HG03025 (cell line): ENCODE data around the gene PLP1.

Source experiments
- ATAC-seq: cut with Tn5 transposase; IDR thresholded peaks from one replicate; pipeline ENCODE4 v1.9.1; 2021; ENCODE audit warnings: mild to moderate bottlenecking, moderate library complexity; ENCODE audit not compliant: unreplicated experiment, low FRiP score

Gene PLP1

DNA sequence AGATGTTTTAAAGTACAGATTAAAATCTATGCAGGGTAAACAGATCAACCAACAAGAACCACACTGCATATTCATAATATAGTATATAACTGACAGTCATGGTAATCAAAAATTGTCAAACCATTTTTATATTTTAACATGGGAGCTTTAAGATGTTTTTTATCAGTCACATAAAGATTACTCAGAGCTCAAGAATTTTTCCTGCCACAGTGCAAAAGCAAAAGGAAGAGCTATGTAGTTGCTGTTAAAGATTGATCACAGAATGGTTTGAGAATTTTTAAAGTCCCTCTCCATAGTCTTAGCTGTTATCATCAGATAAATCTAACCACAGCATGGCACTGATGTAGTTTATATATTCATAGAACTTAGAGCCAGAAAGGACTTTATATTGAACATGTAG is 47.0 kb downstream of the PLP1 start:
- ATAC-seq: no peak

DNA sequence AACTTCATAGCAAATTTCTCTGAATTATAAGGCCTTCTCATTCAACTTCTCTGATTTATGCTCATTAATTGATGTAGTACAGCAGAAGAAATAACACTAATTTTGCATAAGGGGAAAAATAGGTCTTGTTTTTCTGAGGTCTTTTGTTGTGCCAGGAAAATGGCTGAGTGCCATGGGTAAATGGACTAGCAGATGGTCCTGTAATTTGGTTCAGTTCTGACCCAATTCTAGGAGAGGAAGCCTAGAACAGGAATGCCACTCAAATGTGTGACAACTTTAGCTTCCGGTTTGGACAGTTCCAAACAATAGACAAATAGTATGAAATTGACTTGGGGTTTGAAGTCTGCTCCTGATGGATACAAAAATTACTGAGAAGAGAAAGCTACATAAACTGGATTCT is 49.2 kb downstream of the PLP1 start:
- ATAC-seq: no peak

DNA sequence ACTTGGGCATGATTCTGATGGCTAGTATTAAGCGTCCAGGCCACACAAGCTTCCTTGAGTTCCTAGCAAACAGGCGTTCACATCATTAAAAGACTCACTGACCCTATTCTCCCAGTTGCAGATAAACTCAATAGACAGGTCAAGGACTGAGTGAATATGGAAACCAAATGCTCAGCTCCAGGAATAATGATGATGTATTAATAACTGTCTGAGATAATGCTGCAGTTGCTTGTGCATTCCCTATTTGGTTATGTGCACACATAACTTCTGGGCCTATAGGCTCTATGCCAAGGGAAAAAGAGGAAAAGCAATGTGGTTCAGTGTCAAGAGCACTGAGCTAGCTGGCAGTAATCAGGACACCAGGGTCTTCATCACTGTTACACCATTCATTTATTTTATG is 51.9 kb downstream of the PLP1 start:
- ATAC-seq: no peak

DNA sequence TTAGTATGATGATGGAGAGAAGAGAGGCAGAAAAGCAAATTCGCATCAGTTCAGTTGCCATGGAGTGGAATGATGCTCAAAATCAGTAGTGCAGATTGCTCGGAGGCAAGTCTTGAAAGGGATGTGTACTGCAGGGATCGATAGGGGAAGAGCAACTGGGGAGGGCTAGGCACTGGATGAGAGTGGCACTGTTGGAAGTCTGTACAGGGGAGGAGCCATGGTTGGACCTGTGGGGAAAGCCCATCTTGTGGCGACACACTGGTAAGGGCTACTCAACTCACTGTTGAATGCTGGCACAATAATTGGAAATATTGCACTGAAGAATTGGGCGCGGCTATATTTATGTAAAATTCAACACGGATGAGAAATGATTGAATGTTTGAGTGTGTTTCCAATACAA is 54.2 kb downstream of the PLP1 start:
- no peak for ATAC-seq

DNA sequence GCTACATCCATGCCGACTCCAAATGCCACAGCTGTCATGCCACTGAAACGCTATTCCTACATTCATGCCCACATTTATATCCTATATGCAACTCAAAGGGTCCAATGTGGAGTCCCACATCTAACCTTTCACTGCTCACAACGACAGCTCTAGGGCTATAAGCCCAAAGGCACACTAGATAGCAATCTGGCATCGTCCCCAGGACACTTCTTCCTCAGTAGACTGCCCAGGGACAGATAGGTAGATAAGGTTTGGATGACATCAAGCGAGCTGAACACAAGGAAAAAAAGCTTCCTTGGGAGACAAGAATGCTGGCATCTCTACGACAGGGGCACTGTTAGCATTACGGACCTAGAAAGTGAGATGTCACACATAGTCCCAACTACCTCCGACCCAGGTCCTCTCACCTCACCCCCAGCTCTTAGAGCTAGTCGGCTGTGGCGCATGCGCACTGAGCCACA is 54.7 kb downstream of the PLP1 start:
- ATAC-seq: no peak

DNA sequence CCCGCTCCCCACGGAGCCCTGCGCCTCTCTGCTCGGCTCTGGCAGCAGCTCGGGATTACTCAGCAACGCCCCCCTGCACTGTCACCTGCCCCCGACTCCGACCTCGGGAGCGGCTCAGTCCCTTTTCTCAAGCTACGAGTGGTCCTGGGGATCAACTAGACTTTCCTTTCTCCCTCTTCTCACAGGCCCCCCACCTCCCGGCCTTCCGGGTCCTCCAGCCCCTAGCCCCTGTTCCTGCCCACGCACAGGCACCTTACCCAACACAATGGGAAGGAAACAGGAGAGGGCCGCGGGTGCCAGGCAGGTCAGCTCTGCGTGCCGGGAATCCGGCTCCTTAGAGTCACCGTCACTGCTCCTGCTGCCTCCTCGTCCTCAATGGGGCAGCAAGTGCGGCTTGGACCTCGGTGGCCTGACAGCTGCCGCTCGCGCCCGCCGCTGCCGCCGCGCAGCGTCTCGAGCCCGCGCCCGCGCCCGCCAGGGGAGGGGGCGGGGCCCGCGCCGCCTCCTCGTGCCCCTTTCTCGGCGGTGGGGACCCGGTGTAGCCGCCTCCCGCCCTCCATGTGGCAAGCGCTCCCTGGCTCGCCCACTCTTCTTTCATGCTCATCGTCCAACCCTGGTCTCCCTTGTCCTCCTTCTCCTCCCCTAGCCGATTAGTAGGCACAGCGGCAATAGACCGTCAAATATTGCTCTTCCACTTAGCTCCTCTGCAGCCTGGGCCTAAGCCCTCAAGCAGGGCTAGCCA is 55.3 kb downstream of the PLP1 start, which contains the start of gene RAB9B:
TSS of gene RAB9B (minus strand) at position 455 of the 742 bp plus-strand sequence. CDS start 6,473 bp downstream, outside the sequence.
- ATAC-seq: peak; percentile 84

DNA sequence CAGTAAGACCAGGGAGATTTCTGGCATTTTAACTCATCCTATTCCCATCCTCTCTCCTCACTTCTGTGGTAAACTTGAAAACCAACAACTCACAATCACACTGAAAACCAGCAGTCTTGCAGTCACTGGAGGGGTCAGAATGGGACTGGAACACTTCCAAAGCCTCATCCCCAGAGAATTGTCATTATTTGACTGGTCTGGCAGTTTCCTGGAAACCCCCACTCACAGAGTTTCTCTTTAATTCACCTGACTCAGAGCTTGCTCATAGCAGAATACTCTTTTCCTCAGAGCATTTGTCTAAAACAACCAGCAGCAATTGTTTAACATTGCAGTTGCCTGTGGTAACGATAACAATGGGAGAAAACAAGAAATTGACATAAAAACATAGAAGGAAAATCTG is 62.8 kb downstream of the PLP1 start:
- no peak for ATAC-seq
